Measurements from ENCODE around the gene WSCD2.

WSCD2 gene

DNA sequence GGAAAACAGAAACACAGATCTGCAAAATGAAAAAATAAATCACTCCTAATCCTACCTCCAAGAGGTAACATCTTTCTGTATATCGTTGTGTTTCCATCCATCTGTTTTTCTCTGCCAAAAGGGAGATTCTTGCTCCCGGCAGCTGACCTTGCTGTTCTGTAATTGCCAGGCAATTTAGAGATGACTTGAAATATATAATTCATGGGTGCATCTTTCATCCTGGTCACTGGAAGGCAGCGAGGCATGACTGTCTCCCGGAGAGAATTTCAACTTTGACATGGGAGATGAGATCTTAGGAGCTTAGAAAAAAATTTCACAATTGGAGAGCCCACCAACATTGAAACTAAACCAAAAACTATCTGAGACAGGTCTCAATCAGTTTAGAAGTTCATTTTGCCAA lies 53.0 kb downstream of the WSCD2 start:
- no peak for DNase-seq (ENCODE audit: low read depth)
- no peak overlapping the region for H3K4me3 ChIP-seq (ENCODE audit: low read depth, low read length)
- TF ChIP-seq CTCF (IDR thresholded peaks at IDR 0.05; ENCODE audit: insufficient read depth, low read depth, low read length, missing control alignments) = no peak

DNA sequence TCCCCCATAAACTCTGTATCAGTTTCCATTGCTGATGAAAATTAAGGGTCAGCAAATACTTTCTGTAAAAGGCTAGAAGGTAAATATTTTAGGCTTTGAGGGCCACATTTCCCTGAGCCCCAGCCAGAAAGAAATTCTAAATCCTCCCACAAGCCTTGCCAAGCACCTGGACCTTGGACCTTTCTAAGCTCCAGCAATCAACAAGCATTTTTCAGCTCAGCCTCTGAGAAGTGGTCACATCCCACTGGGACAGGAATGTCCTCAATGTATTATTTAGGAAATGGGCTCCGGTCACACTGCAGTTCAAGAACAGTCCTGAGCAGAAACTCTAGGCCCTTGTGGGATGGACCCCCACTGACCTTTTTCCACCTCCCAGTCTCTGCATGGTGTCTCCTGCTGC lies 55.9 kb downstream of the WSCD2 start:
- no peak for DNase-seq (ENCODE audit: low read depth)
- H3K4me3 ChIP-seq (ENCODE audit: low read depth, low read length) = no peak overlapping the region
- TF ChIP-seq CTCF (IDR thresholded peaks at IDR 0.05; ENCODE audit: insufficient read depth, low read depth, low read length, missing control alignments) = no peak

DNA sequence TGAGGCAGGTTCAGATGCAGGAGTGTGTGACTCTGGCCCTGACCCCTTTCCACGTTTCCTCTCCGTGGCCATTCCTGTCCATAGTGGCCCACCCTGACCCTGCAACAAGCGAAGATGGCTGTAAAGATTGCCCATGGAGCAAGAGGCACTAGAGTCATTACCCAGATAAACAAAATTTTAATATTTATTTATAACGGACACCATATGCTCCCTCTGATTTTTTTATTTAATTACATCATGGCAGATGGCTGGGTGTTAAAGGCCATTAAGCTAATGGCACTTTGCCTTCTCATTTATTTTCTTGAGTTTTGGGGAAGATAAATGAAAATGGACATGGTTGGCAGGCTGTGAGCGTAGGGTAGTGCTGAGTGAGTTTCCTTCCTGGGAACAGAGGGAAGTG lies 58.7 kb downstream of the WSCD2 start:
- no peak for DNase-seq (ENCODE audit: low read depth)

GRCh38 chr12:108190529-108190928 lies 61.4 kb downstream of the WSCD2 start:
- DNase-seq (ENCODE audit: low read depth) = no peak
- TF ChIP-seq CTCF (IDR thresholded peaks at IDR 0.05; ENCODE audit: insufficient read depth, low read depth, low read length, missing control alignments) = no peak
- H3K4me3 ChIP-seq (ENCODE audit: low read depth, low read length) = no peak overlapping the region

More for the DNA sequence above, 58.7 kb downstream of the WSCD2 start:
- no peak overlapping the region for H3K4me3 ChIP-seq (ENCODE audit: low read depth, low read length)
- TF ChIP-seq CTCF (IDR thresholded peaks at IDR 0.05; ENCODE audit: insufficient read depth, low read depth, low read length, missing control alignments) = no peak

DNA sequence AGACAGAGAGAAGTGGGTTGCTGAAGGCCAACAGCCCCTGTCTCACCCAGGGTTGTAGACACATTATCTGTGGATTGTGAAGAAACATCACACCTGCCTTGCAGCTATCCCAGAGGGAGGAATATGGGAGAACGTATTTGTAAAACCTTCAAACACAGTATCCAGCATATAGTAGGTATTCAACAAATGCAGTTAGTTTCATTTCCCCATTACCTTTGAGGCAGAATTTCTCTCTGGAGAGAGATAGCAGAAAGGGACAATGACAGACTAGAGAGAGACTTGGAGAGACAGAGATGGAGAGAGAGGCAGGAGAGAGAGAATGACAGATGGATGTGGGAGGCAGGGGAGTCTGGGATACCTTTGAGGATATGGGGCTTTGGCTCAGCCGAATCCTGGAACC lies 62.0 kb downstream of the WSCD2 start:
- TF ChIP-seq CTCF (IDR thresholded peaks at IDR 0.05; ENCODE audit: insufficient read depth, low read depth, low read length, missing control alignments) = no peak
- no peak for DNase-seq (ENCODE audit: low read depth)
- H3K4me3 ChIP-seq (ENCODE audit: low read depth, low read length) = no peak overlapping the region

GRCh38 chr12:108191938-108192337 lies 62.9 kb downstream of the WSCD2 start:
- H3K4me3 ChIP-seq (ENCODE audit: low read depth, low read length) = no peak overlapping the region
- TF ChIP-seq CTCF (IDR thresholded peaks at IDR 0.05; ENCODE audit: insufficient read depth, low read depth, low read length, missing control alignments) = no peak
- DNase-seq (ENCODE audit: low read depth) = no peak

DNA sequence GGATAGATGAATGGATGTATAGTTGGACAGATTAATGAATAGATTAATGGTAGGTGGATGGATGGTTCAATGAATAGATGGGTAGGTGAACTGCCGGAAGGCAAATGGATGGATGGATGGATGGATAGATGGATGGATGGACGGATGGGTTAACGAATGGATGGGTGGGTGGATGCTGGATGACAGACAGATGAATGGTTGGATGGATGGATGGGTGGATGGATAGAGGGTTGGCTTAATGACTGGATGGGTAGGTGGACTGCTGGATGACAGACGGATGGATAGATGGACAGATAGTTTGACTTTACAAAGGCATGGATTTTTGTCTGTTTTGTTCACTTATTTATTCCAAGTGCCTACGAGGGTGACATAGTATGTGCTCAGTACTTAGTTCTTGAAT lies 64.4 kb downstream of the WSCD2 start:
- no peak overlapping the region for H3K4me3 ChIP-seq (ENCODE audit: low read depth, low read length)
- no peak for DNase-seq (ENCODE audit: low read depth)
- no peak for TF ChIP-seq CTCF (IDR thresholded peaks at IDR 0.05; ENCODE audit: insufficient read depth, low read depth, low read length, missing control alignments)

Measured in GM12865 (cell line).